Esophagus mucosa (tissue), 1 donor: ENCODE data around the gene VWA5B1. TPM values are rescaled to one million over a fixed set of nuclear protein-coding genes. Genes with fewer than 3 reads are reported as not detected.
"Not testable (repeated sequence)": the region's sequence is repeated elsewhere in the genome, so short reads cannot be mapped to it uniquely, and the experiment has no call there.

Experiments used
- ATAC-seq: fragments of 200-7000 bp; cut with Tn5 transposase; one replicate; pipeline ENCODE4 v1.9.1; 2020
- total RNA-seq: library from RNA; stranded (reverse); gene quantifications from one replicate; pipeline ENCODE4 v1.2.4, GENCODE V29; 2023
- donor health status: DM: yes; HTN: yes; CAD: no.

Gene VWA5B1
- total RNA-seq: not detected

DNA sequence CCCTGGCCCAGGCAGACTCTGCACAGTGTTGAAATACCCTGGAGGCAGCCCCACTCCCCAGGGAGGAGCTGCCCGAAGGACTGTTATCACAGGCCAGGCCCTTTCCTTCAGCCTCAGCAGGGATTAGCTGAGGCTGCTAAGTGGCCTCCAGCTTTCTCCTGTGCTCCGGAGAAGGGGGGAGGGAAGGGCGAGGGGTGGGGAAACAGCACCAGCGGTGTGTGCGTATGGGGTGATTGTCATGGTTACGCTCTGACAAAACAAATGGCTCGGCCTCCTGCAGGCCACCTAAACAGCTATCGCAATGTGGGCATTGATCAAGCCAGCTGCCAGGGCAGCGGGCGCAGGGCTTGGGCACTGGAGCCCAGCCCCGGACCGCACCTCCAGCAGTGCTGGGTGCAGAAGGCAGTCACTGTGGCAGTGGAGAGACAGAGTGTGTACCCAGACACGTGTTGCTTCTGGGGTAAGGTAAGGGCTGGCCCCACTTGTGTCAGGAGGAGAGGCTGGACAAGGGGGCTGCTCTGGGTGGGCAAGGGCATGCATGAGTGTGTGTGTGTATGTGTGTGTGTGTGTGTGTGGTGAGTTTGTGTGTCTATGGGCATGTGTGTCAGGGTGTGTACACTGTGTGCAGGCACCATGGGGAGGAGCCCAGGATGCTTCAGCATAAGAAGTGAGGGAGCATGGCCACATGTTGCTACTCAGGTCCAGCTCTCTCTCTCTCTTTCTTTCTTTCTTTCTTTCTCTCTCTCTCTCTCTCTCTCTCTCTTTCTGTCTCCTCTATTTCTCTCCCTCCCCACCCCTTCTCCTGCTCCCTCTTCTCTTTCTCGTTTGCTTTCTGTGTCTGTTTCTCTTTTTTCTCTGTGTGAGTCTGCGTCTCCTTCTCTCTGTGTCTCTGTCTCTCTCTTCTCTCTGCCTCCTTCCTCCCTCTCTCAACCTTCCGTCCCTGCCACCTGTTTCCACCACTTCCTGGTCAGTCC lies at the start of gene VWA5B1:
VWA5B1 (plus strand) TSS at position 252 of the 974 bp plus-strand sequence. CDS start 19,727 bp downstream, outside the sequence.
- ATAC-seq: no peak

DNA sequence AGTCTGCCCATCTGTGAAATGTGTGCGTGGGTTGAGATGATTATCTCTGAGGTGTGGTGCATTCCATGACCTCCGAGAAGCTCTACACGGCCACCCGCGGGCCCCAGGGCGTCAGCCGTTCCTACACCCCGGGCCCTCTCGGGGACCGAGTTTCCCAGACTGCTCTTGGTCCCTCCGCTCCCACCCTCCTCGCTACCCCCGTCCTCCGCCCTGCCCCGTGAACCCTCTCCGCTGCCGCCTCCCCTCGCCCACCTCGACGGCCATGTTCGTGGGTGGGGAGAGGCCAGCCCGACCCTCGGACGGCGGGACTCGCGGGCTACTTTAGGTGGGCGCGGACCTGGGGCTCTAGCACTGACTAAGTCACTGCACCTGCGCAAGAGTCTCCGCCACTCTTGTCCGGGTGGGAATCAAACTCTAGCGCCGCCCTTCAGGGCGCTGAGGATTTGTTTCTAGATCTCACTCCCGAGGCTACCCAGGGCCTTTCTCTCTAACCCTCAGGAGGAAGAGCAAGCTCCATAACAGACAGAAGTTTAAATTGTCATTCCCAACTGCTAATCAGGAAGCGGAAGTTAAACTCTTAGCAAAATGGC lies 47.7 kb upstream of the VWA5B1 start:
- no peak for ATAC-seq

- no peak for ATAC-seq
Observed at GRCh38 chr1:20248971-20249612, 41.6 kb upstream of the VWA5B1 start.

GRCh38 chr1:20250340-20250989 lies 40.2 kb upstream of the VWA5B1 start:
- ATAC-seq: peak; percentile 23

DNA sequence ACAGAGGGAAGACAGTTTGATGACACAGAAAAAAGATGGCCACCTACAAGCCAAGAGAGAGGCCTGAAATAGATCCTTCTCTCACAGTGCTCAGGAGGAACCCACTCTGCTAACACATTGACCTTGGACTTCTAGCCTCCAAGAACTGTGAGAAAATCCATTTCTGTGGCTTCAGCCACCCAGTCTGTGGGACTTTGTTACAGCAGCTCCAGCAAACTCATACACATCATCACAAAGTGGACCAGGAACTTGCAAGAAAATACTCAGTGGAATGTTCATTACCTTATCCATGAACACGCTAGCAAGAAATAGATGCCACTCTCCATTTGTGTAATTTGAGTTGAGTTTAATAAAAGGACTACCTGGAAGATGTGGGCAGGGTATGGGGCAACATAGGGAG lies 38.1 kb upstream of the VWA5B1 start:
- ATAC-seq: no peak

DNA sequence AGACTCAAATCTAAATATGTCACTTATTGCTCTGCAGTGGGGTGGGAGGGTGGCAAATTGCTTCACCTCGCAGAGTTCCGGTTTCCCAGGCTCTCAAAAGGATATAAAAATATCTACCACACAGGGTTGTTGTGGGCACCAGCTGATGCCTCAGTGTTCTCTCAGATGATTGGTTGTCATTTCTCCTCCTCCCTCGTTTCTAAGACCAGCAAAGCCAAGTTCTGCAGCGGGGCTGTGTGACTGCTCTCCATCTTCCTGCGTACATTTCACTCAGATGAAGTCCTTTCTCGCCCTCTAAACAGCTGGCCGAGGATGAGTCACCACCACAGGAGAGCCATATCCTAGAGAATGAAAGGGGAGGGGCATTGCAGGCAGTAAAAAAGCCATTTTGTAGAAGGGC lies 35.0 kb upstream of the VWA5B1 start:
- ATAC-seq: no peak

- ATAC-seq: no peak
Observed at GRCh38 chr1:20259646-20260045, 31.0 kb upstream of the VWA5B1 start.

- no peak for ATAC-seq
Observed at GRCh38 chr1:20261095-20261494, 29.6 kb upstream of the VWA5B1 start.

- ATAC-seq: no peak
Observed at GRCh38 chr1:20262810-20263534, 27.7 kb upstream of the VWA5B1 start.

DNA sequence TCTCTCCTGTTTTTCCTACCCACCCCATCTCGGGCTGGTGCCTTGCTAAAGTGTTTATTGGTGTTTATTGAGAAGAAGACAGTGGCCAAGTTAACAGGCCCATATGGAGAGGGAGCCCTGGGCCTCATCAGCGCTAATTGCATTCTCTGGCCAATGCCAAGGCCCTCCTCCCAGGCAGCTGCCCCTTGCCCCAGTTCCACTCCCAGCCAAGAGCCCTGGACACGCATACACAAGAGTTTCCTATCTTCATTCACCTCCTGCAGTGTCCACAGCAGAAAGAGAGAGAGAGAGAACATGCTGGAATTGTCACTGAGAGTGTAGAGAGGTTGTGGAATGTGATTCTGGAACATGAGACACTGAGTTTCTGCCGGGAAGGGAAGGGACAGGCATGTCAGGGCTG lies 25.4 kb upstream of the VWA5B1 start:
- no peak for ATAC-seq

DNA sequence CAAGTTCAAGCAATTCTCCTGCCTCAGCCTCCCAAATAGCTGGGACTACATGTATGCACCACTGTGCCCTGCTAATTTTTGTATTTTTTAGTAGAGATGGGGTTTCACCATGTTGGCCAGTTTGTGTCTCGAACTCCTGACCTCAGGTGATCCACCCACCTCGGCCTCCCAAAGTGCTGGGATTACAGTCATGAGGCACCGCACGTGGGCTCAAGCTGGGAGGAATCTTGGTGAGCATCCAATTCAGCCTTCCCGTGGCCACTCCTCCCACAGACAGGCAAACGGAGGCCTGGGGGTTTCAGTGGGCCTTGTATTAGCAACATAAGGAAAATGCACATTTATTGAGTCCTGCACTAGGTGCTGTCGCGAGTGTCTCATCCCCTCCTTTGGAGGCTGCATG lies 24.5 kb upstream of the VWA5B1 start:
- ATAC-seq: no peak

DNA sequence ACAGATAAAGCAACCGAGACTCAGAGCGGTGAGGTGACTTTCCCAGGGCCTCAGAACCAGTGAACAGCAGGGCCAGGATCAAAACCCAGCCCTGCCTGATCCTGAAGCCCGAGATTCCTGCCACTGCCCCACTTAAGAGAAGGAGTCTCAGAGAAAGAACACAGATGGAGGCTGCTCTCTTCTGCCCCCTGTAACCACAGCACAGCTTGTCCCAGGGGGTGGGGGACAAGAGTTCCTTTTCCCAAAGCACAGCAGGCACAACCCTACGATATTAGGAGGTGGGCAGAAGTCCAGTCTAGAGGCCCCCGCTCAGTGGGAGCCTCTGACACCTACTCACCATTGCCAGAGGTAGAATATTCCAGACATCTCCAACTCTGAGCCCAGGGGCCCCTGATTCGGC lies 24.0 kb upstream of the VWA5B1 start:
- ATAC-seq: no peak

DNA sequence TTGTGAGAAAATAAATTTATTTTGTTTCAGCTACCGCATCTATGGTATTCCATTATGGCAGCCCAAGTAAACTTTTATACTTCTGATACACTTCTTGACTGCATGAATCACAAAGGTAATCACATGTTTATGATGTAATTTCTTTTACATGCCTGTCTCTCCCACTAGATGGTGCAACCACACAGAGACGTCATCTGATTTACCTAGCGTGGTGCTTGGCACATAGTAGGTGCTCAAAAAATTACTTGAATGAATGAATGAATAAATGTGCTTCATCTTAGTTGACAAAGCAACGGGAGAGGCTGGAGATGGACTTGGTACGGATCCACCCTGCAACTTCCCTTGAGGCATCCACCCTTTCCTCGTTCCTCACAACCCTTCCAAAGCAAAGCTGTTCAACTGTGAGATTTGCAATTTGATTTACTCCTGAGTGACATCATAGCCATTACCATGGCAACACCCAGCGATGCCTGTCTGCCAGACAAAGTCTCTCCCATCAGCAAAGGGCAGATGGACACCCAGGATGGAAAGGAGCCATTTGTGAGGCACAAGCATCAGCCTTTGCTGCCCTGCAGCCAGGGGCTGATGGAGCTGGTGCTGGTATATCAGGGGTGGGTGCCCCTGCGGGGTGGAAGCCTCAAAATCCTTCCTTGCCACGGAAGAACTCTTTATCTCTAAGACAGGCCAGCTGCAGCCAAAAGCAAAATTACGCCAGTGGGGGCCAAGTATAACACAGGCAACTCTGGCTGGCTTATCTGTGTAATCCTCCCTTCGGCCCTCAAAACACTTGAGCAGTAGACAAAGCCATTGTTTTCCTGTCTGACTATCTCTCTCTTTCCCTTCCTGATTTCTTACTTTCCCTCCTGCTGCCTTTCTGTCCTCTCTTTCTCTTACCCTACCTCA lies 18.9 kb upstream of the VWA5B1 start:
- ATAC-seq: no peak

- not testable (repeated sequence) for ATAC-seq
Observed at GRCh38 chr1:20273716-20274115, 17.0 kb upstream of the VWA5B1 start.

DNA sequence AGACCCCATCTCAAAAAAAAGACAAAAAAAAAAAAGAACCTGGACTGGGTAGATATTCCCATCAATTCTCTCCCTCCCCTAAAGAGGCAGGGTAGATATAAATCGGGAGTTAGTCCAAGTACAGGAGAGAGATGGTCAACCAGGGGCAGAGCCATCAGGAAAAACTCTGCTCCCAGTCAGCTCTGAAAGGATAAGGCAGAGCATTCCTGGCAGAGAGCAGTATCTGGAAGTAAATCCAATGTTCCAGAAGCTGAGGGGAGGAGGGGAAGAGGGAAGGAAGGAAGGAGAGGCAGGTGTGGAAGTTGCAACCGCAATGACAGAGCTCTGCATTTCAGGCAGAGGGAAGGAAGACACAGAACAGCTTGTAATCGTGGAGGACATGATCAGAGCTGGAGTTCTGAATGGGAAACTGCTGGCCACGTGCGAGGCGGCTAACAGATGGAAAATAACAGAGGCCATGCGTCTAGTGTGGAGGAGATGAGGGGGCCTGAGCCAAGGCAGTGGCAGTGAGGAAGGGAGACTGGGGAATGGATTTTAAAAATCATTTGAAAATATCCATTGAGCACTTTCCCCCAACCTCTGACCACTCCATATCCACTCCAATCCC lies 15.3 kb upstream of the VWA5B1 start:
- no peak for ATAC-seq

- no peak for ATAC-seq
Observed at GRCh38 chr1:20276485-20277159, 14.1 kb upstream of the VWA5B1 start.

DNA sequence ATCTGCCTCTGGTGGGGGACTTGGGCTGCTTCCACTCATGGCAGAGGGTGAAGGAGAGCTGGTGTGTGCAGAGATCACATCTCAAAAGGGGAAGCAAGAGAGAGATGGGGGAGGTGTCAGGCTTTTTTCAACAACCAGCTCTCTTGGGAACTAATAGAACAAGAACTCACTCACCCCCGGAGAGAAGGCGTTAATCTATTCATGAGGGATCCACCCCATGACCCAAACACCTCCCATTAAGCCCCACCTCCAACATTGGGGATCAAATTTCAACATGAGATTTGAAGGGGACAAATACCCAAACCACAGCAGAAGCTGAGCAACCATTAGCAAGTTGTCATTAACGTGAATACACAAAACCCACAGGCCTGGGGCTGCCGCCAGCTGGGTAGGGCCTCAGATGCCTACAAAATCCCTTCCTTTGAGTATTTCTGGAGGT lies 12.0 kb upstream of the VWA5B1 start:
- ATAC-seq: no peak

- peak; percentile 85 for ATAC-seq
Observed at GRCh38 chr1:20279509-20279908, 11.2 kb upstream of the VWA5B1 start.

- ATAC-seq: no peak
Observed at GRCh38 chr1:20280341-20280740, 10.3 kb upstream of the VWA5B1 start.

DNA sequence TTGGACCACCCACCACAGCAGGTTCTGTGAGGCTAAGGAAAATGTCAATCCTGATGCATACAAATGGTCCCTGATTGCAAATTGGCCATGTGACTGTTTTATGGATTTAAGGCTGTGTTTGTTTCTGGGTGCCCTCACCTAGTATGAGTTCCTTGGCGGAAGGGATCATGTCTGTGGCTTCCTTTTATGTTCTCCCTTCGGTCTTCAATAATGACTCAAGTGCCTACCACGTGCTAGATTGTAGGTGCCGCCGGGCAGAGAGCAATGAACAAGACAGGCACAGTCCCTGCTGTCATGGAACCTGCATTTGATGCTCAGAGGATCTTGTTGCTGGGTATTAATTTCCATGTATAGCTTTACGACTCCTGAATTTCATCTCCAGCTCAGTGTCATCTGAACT lies 9.8 kb upstream of the VWA5B1 start:
- no peak for ATAC-seq
